ENCODE results near the gene SINHCAF. TPM values are rescaled to one million over a fixed set of nuclear protein-coding genes. Genes with fewer than 3 reads are reported as not detected.

SINHCAF gene
- total RNA-seq, 1 experiment from 2014 or later = 68.8 TPM

GRCh38 chr12:31261744-31262143 is 64.2 kb downstream of the SINHCAF start:
- no peak overlapping the region for H3K4me3 ChIP-seq (ENCODE audit: low read depth in 2 of 2, low read length in 2 of 2)
- H3K27me3 ChIP-seq (ENCODE audit: control insufficient read depth, insufficient read depth, low read length) = no peaks in the 10 kb centered on the region
- no peak for TF ChIP-seq SIN3A (IDR thresholded peaks at IDR 0.05; ENCODE audit: borderline replicate concordance, insufficient read depth, low read depth, low read length)
- no peak for TF ChIP-seq CTCF (IDR thresholded peaks at IDR 0.05)
- TF ChIP-seq POLR2AphosphoS5 (IDR thresholded peaks at IDR 0.05; ENCODE audit: low read depth, low read length) = no peak
- no peak for TF ChIP-seq REST (IDR thresholded peaks at IDR 0.05; ENCODE audit: insufficient read depth in 1 of 2, low read depth in 2 of 2, low read length in 1 of 2)
- TF ChIP-seq TCF7L2 (IDR thresholded peaks at IDR 0.05; ENCODE audit: low read depth, low read length) = no peak
- CTCF ChIA-PET = interaction anchor here (0.5 kb wide), 1 partner anchor 143 kb away, joined by 7 read pairs; no protein-coding TSS in a partner anchor
- no peak for DNase-seq (ENCODE audit: low read depth, low spot score)
- ATAC-seq = no peak
- in situ Hi-C loops (cut with HindIII; ENCODE audit: low pct_unique_long_range_greater_than_20kb, low sequenced_read_pairs) (no loop called here), intact Hi-C loops (cut with micrococcal nuclease; ENCODE audit: unreplicated experiment) (no loop called here)
- H3K4me1 ChIP-seq (ENCODE audit: control insufficient read depth, insufficient read depth, low read length) = no peaks in the 10 kb centered on the region
- POLR2A ChIA-PET = interaction anchor here (0.6 kb wide), 1 partner anchor 10 kb away, joined by 4 read pairs; no protein-coding TSS in a partner anchor
- no peaks in the 10 kb centered on the region for H3K36me3 ChIP-seq (ENCODE audit: control insufficient read depth, insufficient read depth, low read length)
- H3K9me3 ChIP-seq (ENCODE audit: control insufficient read depth, insufficient read depth, low read depth, low read length) = no peaks in the 10 kb centered on the region
- no peak overlapping the region for H3K27ac ChIP-seq (ENCODE audit: low read length)
- no TSS peak for BruUV-seq (replicated peaks)

- no peak overlapping the region for H3K4me3 ChIP-seq (ENCODE audit: low read depth in 2 of 2, low read length in 2 of 2)
- H3K27me3 ChIP-seq (ENCODE audit: control insufficient read depth, insufficient read depth, low read length) = no peaks in the 10 kb centered on the region
- in situ Hi-C loops (cut with HindIII; ENCODE audit: low pct_unique_long_range_greater_than_20kb, low sequenced_read_pairs) (no loop called here), intact Hi-C loops (cut with micrococcal nuclease; ENCODE audit: unreplicated experiment) (no loop called here)
- H3K36me3 ChIP-seq (ENCODE audit: control insufficient read depth, insufficient read depth, low read length) = no peaks in the 10 kb centered on the region
- no peak overlapping the region for H3K27ac ChIP-seq (ENCODE audit: low read length)
- no peak for ATAC-seq
- ChIA-PET CTCF (interaction anchor here (2.3 kb wide), 1 partner anchor 11 kb away, joined by 10 read pairs; no protein-coding TSS in a partner anchor), POLR2A (no interaction called here)
- no peaks in the 10 kb centered on the region for H3K4me1 ChIP-seq (ENCODE audit: control insufficient read depth, insufficient read depth, low read length)
- H3K9me3 ChIP-seq (ENCODE audit: control insufficient read depth, insufficient read depth, low read depth, low read length) = no peaks in the 10 kb centered on the region
- no peak for TF ChIP-seq POLR2AphosphoS5 (IDR thresholded peaks at IDR 0.05; ENCODE audit: low read depth, low read length)
- TF ChIP-seq REST (IDR thresholded peaks at IDR 0.05; ENCODE audit: insufficient read depth in 1 of 2, low read depth in 2 of 2, low read length in 1 of 2) = no peak
- TF ChIP-seq SIN3A (IDR thresholded peaks at IDR 0.05; ENCODE audit: borderline replicate concordance, insufficient read depth, low read depth, low read length) = no peak
- TF ChIP-seq CTCF (IDR thresholded peaks at IDR 0.05) = no peak
- BruUV-seq (replicated peaks) = no TSS peak
- DNase-seq (ENCODE audit: low read depth, low spot score) = no peak
Observed at GRCh38 chr12:31260840-31261239, 65.1 kb downstream of the SINHCAF start.

Measured in Panc1 (cell line).